GM19099 (cell line): ENCODE results near the gene PRPF40A.

ENCODE experiments used
- POLR2A ChIP-seq: IDR thresholded peaks from 3 replicates; pipeline ENCODE4 v1.6.1; 2011; ENCODE audit warnings: low read depth; ENCODE audit not compliant: insufficient read length; ENCODE audit errors: extremely low read depth

PRPF40A gene

GRCh38 chr2:152638590-152638989, 78.7 kb downstream of the PRPF40A start:
- TF ChIP-seq POLR2A: no peak

DNA sequence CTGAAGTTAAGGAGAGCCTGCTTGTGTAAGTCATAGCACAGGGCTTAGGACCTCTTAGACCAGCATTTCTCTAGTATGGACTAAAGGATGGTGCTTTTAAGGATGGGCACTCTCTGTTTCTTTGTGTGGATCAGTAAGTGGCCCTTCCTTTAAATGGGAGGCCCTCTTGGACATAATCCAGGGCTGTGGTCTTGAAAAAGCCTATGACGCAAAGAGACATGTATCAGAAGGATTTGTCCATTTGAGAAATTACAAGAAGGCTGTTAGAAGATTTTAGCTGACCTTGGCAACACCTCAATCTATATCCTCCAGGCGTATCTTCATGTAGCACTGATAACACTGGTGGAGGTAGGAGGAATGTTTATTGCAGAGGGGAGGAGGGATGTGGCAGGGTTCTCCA, 79.2 kb downstream of the PRPF40A start:
- no peak for TF ChIP-seq POLR2A

DNA sequence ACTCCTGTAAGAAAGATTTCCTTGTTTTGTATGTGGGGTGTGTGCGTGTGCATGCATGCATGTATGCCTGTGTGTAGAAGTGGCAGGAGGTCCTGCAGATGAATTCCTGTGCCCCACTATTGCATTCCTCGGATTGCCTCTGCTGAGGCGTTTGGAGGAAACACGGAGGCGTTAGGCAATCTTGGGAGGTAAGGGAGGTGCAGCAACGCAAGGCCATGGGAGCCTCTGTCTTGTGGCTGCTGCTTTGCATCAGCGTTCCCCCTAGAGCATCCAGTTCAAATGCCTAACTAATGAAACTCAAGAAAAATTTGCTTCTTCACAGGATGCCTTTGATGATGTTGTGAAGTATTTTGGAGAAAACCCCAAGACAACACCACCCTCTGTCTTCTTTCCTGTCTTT, 80.0 kb downstream of the PRPF40A start:
- no peak for TF ChIP-seq POLR2A

- no peak for TF ChIP-seq POLR2A
Observed at GRCh38 chr2:152635635-152636298, 81.5 kb downstream of the PRPF40A start.

DNA sequence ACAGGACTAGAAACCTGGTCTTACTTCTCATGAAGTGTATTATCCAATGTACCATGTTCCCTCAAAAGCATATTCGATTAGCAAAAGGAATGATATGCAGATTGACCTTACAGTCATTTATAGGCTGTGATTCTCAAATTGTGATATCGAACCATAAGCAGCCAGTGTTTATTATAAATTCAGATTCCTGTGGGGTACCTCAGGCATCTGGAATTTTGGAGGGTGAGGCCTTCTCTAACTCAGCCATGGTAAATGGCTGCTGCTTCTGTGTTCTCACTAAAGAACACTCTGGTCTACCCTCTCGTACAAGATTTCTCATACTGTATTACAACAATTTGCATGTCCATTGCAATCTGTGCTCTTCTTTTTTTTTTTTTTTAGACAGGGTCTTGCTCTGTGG, 84.5 kb downstream of the PRPF40A start:
- no peak for TF ChIP-seq POLR2A

DNA sequence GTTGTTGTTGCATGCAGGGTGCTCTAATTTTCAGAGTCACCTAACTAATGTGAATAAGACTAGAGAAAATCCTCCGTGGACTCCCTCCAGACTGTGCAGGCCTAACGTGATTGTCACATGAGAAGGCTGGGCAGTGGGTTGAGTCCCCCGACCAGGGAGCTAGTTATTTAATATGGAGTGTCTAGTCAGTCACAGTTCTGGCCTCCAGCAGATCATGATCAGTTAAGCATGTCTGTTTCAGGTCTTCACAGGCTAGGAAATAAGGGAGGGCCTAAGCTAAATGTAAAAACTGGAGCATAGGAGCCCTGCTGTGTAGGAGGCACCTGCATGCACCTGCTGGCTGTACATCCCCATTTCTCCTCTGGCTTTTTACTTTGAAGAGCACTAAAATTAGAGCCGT, 86.8 kb downstream of the PRPF40A start:
- no peak for TF ChIP-seq POLR2A

DNA sequence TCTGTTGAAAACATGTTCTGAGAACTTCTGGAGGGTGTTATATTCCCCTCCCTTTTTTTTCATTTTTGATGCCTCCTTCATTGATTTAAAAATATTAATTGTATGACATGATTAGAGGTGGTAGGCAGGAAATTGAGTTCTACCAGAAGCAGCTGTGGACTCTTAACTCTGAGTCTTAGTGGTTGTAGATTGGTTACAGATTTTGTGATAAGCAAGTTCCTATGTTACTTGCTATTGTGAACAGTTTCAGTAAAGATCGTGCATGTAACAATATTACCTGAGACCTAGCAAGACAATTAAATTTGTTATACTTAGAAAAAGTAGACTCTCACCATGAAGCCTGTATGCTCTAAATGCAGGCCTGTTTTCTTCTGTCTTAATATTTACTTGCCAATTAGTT, 88.1 kb downstream of the PRPF40A start:
- no peak for TF ChIP-seq POLR2A

GRCh38 chr2:152627351-152627957, 89.8 kb downstream of the PRPF40A start:
- TF ChIP-seq POLR2A: no peak

DNA sequence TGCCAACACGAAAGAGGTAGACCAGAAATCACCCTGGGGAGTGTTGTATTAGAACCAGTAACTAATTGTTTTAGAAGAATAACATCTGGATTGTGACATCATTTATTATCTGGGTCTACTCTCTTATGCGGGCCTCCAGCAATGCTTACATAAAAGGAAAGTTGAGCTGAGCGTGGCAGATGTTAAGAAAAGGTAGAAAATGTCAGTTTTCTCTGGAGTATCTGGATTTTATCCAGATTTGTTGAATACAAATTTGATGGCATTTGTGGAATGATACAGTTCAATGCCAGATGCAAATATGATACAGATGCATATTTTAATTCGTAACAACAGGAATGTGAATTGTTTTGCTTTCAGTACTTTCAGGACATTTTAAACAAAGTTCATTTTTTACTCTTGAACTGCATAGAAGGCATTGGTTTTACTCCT, 90.3 kb downstream of the PRPF40A start:
- TF ChIP-seq POLR2A: no peak

DNA sequence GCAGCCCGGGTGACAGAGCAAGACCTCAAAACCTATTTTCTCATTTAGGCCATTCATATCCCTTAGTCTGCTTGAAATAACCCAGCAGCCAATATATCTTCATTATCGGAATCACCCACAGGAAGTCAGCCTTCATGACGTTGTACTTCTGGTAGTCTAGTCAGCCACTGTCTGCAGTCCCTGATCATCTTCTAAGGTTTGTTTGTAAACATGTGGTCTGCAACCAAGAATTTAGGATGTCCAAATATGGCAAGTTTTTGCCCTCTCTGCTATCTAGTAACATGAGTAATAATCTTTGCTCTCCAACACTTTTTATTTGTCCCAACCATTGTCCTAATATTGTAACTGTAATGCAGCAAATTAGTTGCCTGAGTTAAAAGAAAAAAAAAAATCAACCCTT, 92.5 kb downstream of the PRPF40A start:
- TF ChIP-seq POLR2A: no peak

DNA sequence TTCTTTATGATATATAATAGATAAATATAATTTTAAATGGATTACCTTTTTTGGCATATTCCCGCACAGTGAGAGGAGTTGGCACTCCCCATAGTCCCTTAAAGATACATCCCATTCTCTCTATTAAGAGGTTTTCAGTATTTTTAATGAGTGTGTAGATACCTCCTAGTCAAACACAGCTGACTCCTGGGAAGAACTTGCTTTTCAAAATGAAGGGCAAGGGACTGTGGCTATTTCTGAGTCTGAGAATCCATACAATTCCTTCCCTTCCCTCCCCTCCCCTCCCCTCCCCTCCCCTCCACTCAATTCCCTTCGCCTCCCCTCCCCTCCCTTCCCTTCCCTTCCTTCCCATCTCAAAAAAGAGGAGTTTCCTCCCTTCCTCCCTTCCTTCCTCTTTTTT, 93.5 kb downstream of the PRPF40A start:
- no peak for TF ChIP-seq POLR2A

DNA sequence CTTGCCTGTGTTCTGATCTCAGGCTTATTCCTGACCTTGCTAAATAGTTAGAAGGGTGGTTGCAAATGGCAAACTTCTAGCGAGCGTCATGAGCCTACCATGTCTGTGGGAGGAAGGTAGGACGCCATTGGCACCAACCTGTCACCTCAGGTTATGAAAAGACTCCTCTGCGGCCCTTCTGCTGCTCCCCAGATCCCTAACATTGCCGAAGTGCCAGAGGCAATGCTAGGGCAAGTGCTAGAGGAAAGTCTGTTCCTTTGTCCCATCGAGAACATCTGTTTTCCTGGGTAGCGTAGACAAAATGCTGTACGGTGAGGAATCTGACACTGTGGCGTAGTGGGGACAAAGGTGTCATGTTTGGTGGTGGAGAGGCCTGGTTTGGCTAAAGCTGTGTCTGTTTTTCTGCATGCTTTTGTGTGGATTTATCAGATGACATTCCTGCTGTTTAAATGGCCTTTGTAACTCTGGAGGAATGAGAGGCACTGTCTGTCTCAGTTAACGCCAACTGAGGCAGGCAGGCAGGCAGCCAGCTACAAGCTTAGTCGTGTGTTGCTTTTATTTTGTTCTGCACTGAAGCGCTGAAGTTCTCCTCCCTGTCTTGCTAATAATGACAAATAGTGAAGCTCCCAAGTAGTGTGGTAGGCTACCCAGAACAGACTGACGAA, 94.1 kb downstream of the PRPF40A start:
- no peak for TF ChIP-seq POLR2A

DNA sequence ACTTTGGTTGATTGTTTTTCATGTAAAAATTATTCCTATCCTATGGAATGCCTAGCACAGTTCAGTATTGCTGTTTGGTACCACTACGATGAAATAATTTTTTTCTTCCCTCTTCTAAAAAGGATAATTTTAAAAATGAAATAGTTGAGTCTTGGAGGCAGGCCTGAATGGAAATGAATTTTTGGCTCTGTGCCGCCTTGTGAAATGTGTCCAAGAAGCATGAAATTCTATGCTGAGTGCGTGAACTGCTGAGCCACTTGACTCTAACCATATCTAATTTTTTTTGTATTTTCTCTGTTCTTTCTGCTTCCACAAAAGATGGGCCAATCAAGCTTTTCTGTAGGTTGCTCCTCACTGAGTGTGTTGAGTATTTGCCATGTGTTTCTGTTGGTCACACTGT, 95.0 kb downstream of the PRPF40A start:
- TF ChIP-seq POLR2A: no peak

GRCh38 chr2:152620985-152621384, 96.3 kb downstream of the PRPF40A start:
- TF ChIP-seq POLR2A: no peak

DNA sequence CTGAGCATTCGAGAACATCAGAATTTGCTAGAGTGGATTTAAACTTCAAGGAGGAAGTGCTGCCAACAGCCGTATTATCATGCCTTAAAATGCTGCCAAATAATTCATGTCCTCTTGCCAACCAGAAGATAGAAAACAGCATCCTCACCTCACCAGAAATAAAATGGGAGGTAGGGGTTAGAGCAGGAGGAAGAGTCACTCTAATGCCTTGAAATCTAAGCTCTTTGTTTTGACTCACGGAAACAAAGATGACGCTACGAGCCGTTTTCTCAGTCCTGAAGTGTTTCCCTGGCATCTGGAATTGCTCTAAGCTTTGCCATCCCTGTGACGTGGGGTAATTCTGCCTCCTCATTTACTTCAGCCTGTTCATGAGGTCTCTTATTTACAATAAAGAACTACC, 97.1 kb downstream of the PRPF40A start:
- TF ChIP-seq POLR2A: no peak

DNA sequence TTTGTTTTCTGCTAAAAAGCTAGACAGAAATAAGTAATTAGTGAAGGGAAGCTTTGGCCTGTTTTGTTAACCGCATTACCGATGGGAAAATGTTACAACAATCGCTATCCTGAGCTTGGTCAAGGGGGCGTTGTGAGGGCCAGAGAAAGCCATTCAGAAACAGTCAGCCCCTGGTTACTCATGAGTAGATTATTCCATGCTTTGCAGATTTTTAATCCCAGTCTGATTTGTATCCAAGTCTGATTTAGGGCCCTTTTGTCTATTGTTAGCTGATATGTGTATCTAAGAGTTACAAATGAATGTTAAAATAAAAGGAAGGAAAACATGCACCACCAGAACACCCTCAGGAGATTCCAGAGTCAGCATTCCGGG, 99.1 kb downstream of the PRPF40A start:
- TF ChIP-seq POLR2A: no peak

DNA sequence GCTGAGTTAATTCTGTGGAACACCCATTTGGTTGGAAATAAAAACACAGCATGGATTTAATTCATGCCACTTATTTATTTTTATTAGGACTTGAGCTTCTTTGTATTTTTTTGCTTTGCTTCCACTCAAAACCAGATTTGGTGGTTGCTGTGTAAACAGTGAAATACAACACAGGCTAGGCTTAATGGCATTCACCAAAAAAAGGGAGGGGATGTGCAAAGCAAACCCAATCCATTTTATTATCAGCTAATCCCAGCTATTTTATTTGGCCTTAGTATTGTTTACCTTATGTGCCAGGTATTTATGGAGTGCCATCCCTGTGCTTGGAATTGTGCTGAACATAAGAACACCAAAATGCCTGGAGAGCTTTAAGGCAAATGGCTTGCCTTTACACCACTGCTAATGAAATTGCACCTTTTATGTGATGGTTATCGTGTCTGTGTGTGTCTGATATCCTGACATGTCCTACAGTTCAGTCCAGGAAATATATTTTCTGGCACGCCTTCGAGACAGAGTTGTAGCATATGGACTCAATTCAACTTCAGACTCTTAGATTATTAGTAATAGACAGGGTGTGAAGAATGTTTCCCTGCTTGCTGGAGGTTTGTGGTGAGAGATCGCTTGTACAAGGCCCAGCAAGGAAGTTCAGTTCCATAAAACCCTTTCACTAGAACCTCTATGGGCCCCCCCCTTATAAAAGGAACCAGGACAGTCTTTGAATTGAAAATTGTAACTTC, 99.6 kb downstream of the PRPF40A start:
- no peak for TF ChIP-seq POLR2A

DNA sequence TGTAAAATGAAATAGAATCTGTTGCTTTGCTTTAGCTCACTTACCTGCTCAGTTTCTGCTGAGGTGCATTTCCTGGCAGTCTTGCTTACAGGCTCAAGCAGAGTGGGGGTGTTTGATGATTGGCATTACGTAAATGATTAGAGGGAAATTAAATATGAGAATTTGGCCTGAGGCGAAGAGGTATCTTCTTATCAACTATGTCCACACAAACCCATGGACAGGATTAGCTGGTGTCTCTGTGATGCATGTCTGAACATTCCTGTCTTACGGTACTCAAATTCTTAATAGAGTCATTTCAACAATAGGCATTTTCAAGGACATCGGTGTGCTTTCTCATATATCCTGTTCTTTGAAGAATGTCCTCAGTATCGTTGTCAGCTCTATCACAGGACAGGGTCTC, 102.1 kb downstream of the PRPF40A start:
- TF ChIP-seq POLR2A: no peak
